Peyer's patch (tissue), 4 donors: Measurements from ENCODE around the gene SOX5. TPM values are rescaled to one million over a fixed set of nuclear protein-coding genes. Genes with fewer than 3 reads are reported as not detected.

Source experiments
- DNase-seq, 3 donors: peaks; one replicate each; pipeline ENCODE4 v3.0.0-alpha.2; 2017 to 2019
- H3K27ac ChIP-seq, 4 donors: fragments of 200-600 bp; sonication (generic); one replicate each; pipeline ENCODE4 v1.5.1; 2016 to 2019
- H3K27me3 ChIP-seq, 2 donors: fragments of 200-600 bp; sonication (generic); one replicate each; pipeline ENCODE4 v1.5.1; 2019
- H3K36me3 ChIP-seq, 3 donors: fragments of 200-600 bp; sonication (generic); one replicate each; pipeline ENCODE4 v1.5.1; 2016 to 2019
- H3K4me1 ChIP-seq, 4 donors: fragments of 200-600 bp; sonication (generic); one replicate each; pipeline ENCODE4 v1.5.1; 2016 to 2019
- H3K4me3 ChIP-seq, 4 donors: fragments of 200-600 bp; sonication (generic); 1 replicate in 3 of 4; 2 replicates in 1 of 4; pipeline ENCODE4 v1.5.1; 2016 to 2019; ENCODE audit warnings: mild to moderate bottlenecking in 1 of 4
- H3K9me3 ChIP-seq, 4 donors: fragments of 200-600 bp; sonication (generic); one replicate each; pipeline ENCODE4 v1.5.1; 2016 to 2019; ENCODE audit warnings: mild to moderate bottlenecking in 1 of 4
- CTCF ChIP-seq, 6 experiments: fragments of 450-650 bp in 4 of 6; fragments of 200-600 bp in 2 of 6; sonication (generic) in 1 of 6; IDR thresholded peaks; one replicate each; pipeline ENCODE4 v1.5.1; 2017 to 2019; ENCODE audit warnings: antibody characterized with exemption in 6 of 6, mild to moderate bottlenecking in 3 of 6, moderate library complexity in 1 of 6
- POLR2A ChIP-seq, 2 donors: fragments of 450-650 bp; IDR thresholded peaks; one replicate each; pipeline ENCODE4 v1.5.1; 2017; ENCODE audit warnings: antibody characterized with exemption in 2 of 2, mild to moderate bottlenecking in 2 of 2, moderate library complexity in 2 of 2
- total RNA-seq, 4 donors: library from RNA; depleted of rRNA; stranded (reverse); fragments of >200 nt; gene quantifications; one replicate each; pipeline ENCODE4 v1.1.0, GENCODE V29; 2016

Gene SOX5
- total RNA-seq, 4 donors from 2014 or later: 3.8 to 27.2 (median 11.6) TPM

GRCh38 chr12:23659131-23659530 is 290.3 kb downstream of the SOX5 start:
- peaks cover 0 to 4% (median 0%) of the 10 kb centered on the region in 4 donors for H3K4me1 ChIP-seq
- H3K36me3 ChIP-seq: no peaks in the 10 kb centered on the region
- no peaks in the 10 kb centered on the region for H3K9me3 ChIP-seq
- no peak overlapping the region for H3K4me3 ChIP-seq
- no peak for TF ChIP-seq CTCF (IDR thresholded peaks at IDR 0.05)
- no peak for TF ChIP-seq POLR2A (IDR thresholded peaks at IDR 0.05)
- DNase-seq: no peak
- H3K27me3 ChIP-seq: no peaks in the 10 kb centered on the region
- no peak overlapping the region for H3K27ac ChIP-seq

GRCh38 chr12:23657598-23657997 is 291.9 kb downstream of the SOX5 start:
- Histone ChIP-seq H3K4me3 (no peak overlapping the region), H3K36me3 (no peaks in the 10 kb centered on the region), H3K4me1 (no peaks in the 10 kb centered on the region), H3K9me3 (no peaks in the 10 kb centered on the region), H3K27ac (no peak overlapping the region), H3K27me3 (no peaks in the 10 kb centered on the region)
- no peak for DNase-seq
- TF ChIP-seq CTCF (IDR thresholded peaks at IDR 0.05) (no peak), POLR2A (IDR thresholded peaks at IDR 0.05) (no peak)

DNA sequence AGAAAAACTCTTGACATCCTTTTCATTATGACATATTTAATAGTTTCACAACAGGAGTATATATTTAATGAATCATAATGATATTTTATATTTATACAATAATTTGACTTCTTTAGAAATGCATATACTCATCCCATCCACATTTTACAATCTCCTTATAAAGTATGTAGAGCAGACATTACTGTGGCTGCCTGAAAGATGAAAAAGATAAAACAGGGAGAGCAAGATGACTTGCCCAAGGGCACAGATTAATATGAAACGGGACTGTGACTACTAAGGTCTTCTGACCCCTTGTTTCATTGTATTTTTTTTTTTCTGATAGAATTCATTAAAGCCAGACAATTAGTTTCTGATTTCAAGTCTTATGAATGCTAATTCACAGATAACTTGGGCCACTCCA is 293.6 kb downstream of the SOX5 start:
- H3K4me3 ChIP-seq: no peak overlapping the region
- H3K4me1 ChIP-seq: no peaks in the 10 kb centered on the region
- no peaks in the 10 kb centered on the region for H3K27me3 ChIP-seq
- TF ChIP-seq POLR2A (IDR thresholded peaks at IDR 0.05): no peak
- no peak for TF ChIP-seq CTCF (IDR thresholded peaks at IDR 0.05)
- DNase-seq: no peak
- no peaks in the 10 kb centered on the region for H3K9me3 ChIP-seq
- H3K36me3 ChIP-seq: no peaks in the 10 kb centered on the region
- H3K27ac ChIP-seq: no peak overlapping the region

DNA sequence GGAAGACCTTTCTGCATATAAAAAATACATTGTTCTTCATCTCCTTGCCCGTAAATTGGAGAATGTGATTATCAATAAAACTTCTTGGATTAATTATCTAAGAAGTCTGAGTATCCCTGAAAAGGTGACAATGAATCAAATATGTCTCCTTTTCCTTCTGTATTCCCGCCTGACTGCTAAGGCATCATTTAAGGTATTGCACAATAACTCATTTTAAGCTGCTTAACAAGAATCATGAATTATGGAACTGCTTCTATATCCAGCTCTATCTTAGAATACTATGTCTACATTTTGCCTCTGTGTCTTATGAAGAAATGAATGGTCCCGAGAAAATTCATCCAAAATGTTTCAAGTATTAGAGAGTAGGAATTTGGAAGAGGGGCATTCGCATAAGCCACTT is 294.4 kb downstream of the SOX5 start:
- Histone ChIP-seq H3K4me1 (no peaks in the 10 kb centered on the region), H3K27ac (no peak overlapping the region), H3K9me3 (no peaks in the 10 kb centered on the region), H3K4me3 (no peak overlapping the region), H3K27me3 (no peaks in the 10 kb centered on the region), H3K36me3 (no peaks in the 10 kb centered on the region)
- TF ChIP-seq CTCF (IDR thresholded peaks at IDR 0.05) (no peak), POLR2A (IDR thresholded peaks at IDR 0.05) (no peak)
- no peak for DNase-seq

- Histone ChIP-seq H3K4me1 (no peaks in the 10 kb centered on the region), H3K27me3 (no peaks in the 10 kb centered on the region), H3K4me3 (no peak overlapping the region), H3K36me3 (no peaks in the 10 kb centered on the region), H3K9me3 (no peaks in the 10 kb centered on the region), H3K27ac (no peak overlapping the region)
- TF ChIP-seq POLR2A (IDR thresholded peaks at IDR 0.05) (no peak), CTCF (IDR thresholded peaks at IDR 0.05) (no peak)
- no peak for DNase-seq
Observed at GRCh38 chr12:23648546-23648945, 300.9 kb downstream of the SOX5 start.

DNA sequence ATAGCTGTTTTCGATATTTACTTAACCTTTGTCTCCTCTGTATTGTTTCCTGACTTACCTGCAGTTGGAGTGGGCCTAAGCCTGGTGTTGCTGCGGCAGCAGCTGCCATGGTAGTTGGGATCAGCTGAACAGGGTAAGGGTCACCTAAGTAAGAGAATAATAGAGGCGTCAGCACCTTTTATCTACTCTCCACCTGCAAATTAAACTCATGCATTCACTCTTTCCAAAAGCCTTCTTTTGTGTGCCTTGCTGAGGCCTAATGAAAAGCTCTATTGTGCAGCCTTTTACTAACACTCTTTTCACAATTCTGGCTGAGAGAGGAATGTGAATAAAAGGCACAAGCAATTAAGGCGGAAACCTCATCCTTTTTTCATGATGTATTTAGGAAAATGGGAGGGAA is 308.7 kb downstream of the SOX5 start:
- TF ChIP-seq POLR2A (IDR thresholded peaks at IDR 0.05) (no peak), CTCF (IDR thresholded peaks at IDR 0.05) (no peak)
- H3K27me3 ChIP-seq: no peaks in the 10 kb centered on the region
- no peak for DNase-seq

More for the DNA sequence above, 308.7 kb downstream of the SOX5 start:
- Histone ChIP-seq H3K4me1 (no peaks in the 10 kb centered on the region), H3K27ac (no peak overlapping the region), H3K36me3 (no peaks in the 10 kb centered on the region), H3K4me3 (no peak overlapping the region), H3K9me3 (no peaks in the 10 kb centered on the region)
